Sigmoid colon (tissue), 7 donors: ENCODE measurements around the gene CPNE1. TPM values are rescaled to one million over a fixed set of nuclear protein-coding genes. Genes with fewer than 3 reads are reported as not detected.

Source experiments
- DNase-seq: peaks from one replicate; pipeline ENCODE4 v3.0.0-alpha.2; 2019
- H3K27ac ChIP-seq, 4 donors: fragments of 200-600 bp; sonication (generic); one replicate each; pipeline ENCODE4 v1.5.1; 2016 to 2019; ENCODE audit warnings: mild to moderate bottlenecking in 1 of 4
- H3K27me3 ChIP-seq, 3 donors: fragments of 200-600 bp; sonication (generic); one replicate each; pipeline ENCODE4 v1.5.1; 2019; ENCODE audit warnings: mild to moderate bottlenecking in 1 of 3
- H3K36me3 ChIP-seq, 4 donors: fragments of 200-600 bp; sonication (generic); one replicate each; pipeline ENCODE4 v1.5.1; 2016 to 2019
- H3K4me1 ChIP-seq, 4 donors: fragments of 200-600 bp; sonication (generic); one replicate each; pipeline ENCODE4 v1.5.1; 2017 to 2019
- H3K4me3 ChIP-seq, 4 donors: fragments of 200-600 bp; sonication (generic); one replicate each; pipeline ENCODE4 v1.5.1; 2017 to 2019; ENCODE audit warnings: mild to moderate bottlenecking in 2 of 4, moderate library complexity in 1 of 4
- H3K9me3 ChIP-seq, 4 donors: fragments of 200-600 bp in 3 of 4; sonication (generic) in 3 of 4; one replicate each; pipeline versions ENCODE4 v1.5.1 to v1.6.1; 2013 to 2019
- CTCF ChIP-seq, 4 experiments: fragments of 450-650 bp in 3 of 4; fragments of 200-600 bp in 1 of 4; IDR thresholded peaks; one replicate each; pipeline ENCODE4 v1.5.1; 2016 to 2019; ENCODE audit warnings: antibody characterized with exemption in 4 of 4, mild to moderate bottlenecking in 3 of 4, moderate library complexity in 2 of 4
- EP300 ChIP-seq, 4 donors: sonication (generic); formaldehyde crosslinking; IDR thresholded peaks; one replicate each; pipeline ENCODE4 v1.6.1; 2017; ENCODE audit warnings: antibody characterized with exemption in 4 of 4
- POLR2A ChIP-seq, 2 donors: fragments of 450-650 bp; IDR thresholded peaks; one replicate each; pipeline ENCODE4 v1.6.1; 2016; ENCODE audit warnings: antibody characterized with exemption in 2 of 2, mild to moderate bottlenecking in 2 of 2, moderate library complexity in 2 of 2
- POLR2AphosphoS5 ChIP-seq, 4 donors: sonication (generic); formaldehyde crosslinking; IDR thresholded peaks; one replicate each; pipeline ENCODE4 v1.6.1; 2017; ENCODE audit warnings: antibody characterized with exemption in 4 of 4
- WGBS, 2 donors: extraction: QIAGEN DNeasy Blood & Tissue Kit; methylation state at CpG; one replicate each; pipeline ENCODE4 v1.1.7; 2013; 5-methylcytosine and 5-hydroxymethylcytosine counted together
- intact Hi-C: fragments of 100-400 bp; cut with DNase I; formaldehyde crosslinking; loops from one replicate; pipeline ENCODE4 v1.15.1; 2023
- polyA plus RNA-seq, 3 donors: library from polyadenylated mRNA; stranded (reverse); fragments of 200-250 nt; gene quantifications; one replicate each; pipeline ENCODE4 v1.2.3, GENCODE V29; 2013
- total RNA-seq, 4 donors: library from RNA; depleted of rRNA; stranded (reverse); fragments of >200 nt; gene quantifications; one replicate each; pipeline ENCODE4 v1.1.0, GENCODE V29; 2016
- donor health status: healthy with polysubstance abuse.
- donor health status: Bipolar disorder and iron deficiency.
- donor health status: healthy.

CPNE1 gene
- total and polyA plus RNA-seq, 7 donors = 56.5 to 156 (median 76.8) TPM

GRCh38 chr20:35599776-35600120 lies 65.0 kb downstream of the CPNE1 start:
- Histone ChIP-seq H3K27ac (no peak overlapping the region), H3K36me3 (no peaks in the 10 kb centered on the region), H3K4me3 (no peak overlapping the region), H3K9me3 (no peaks in the 10 kb centered on the region), H3K4me1 (peaks cover 0 to 19% (median 19%) of the 10 kb centered on the region in 4 donors), H3K27me3 (peaks cover 0 to 29% (median 5%) of the 10 kb centered on the region in 3 donors)
- intact Hi-C loops = loop anchor here (2.0 to 5.0 kb wide), 3 partner anchors 99 to 283 kb away; partner anchors contain the start of genes NFS1 and ROMO1
- TF ChIP-seq POLR2A (IDR thresholded peaks at IDR 0.05) (no peak), EP300 (IDR thresholded peaks at IDR 0.05) (no peak), POLR2AphosphoS5 (IDR thresholded peaks at IDR 0.05) (no peak), CTCF (IDR thresholded peaks at IDR 0.05) (no peak)
- WGBS, 2 donors = 91 to 93% methylated on average over 9 of the region's 9 CpGs
- no peak for DNase-seq

- no peak for TF ChIP-seq POLR2AphosphoS5 (IDR thresholded peaks at IDR 0.05)
- TF ChIP-seq CTCF (IDR thresholded peaks at IDR 0.05) = no peak
- Histone ChIP-seq H3K4me3 (no peak overlapping the region), H3K27me3 (peaks cover 0 to 29% (median 5%) of the 10 kb centered on the region in 3 donors), H3K4me1 (peaks cover 0 to 19% (median 19%) of the 10 kb centered on the region in 4 donors), H3K9me3 (no peaks in the 10 kb centered on the region), H3K27ac (no peak overlapping the region), H3K36me3 (no peaks in the 10 kb centered on the region)
- intact Hi-C loops = no loop called here
- 58 to 81% methylated on average over 22 of the region's 22 CpGs for WGBS, 2 donors
- DNase-seq = peak; percentile 41
These were observed 65.6 kb downstream of the CPNE1 start for GRCh38 chr20:35598899-35599775.

- no peak for DNase-seq
- WGBS, 2 donors = 15 to 54% methylated on average over 7 of the region's 7 CpGs
- no peak for TF ChIP-seq CTCF (IDR thresholded peaks at IDR 0.05)
- no peak for TF ChIP-seq POLR2A (IDR thresholded peaks at IDR 0.05)
- TF ChIP-seq EP300 (IDR thresholded peaks at IDR 0.05) = no peak
- TF ChIP-seq POLR2AphosphoS5 (IDR thresholded peaks at IDR 0.05) = no peak
- Histone ChIP-seq H3K4me1 (peaks cover 0 to 19% (median 19%) of the 10 kb centered on the region in 4 donors), H3K36me3 (no peaks in the 10 kb centered on the region), H3K27me3 (peaks cover 0 to 29% (median 5%) of the 10 kb centered on the region in 3 donors), H3K4me3 (no peak overlapping the region), H3K9me3 (no peaks in the 10 kb centered on the region), H3K27ac (no peak overlapping the region)
- intact Hi-C loops = no loop called here
These were observed 66.2 kb downstream of the CPNE1 start for GRCh38 chr20:35598476-35598875.

DNA sequence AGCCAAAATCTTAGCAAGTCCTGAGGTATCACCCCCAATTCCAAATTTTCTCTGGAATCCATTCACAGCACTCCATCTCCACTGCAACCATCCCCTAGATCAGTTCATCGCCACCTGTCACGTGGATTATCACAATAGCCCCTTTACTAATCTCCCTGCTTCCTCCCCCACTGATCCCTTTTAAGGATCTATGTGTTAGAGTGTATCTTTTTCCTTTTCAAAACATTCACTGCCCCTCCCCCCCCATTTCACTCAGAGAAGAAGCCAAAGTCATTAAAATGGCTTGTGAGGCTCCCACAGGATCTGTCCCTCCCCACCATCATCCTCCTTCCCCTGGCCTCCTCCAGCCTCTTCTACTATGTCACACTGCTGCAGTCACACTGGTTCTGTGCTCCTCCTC lies 67.5 kb downstream of the CPNE1 start:
- Histone ChIP-seq H3K36me3 (no peaks in the 10 kb centered on the region), H3K4me3 (no peak overlapping the region), H3K4me1 (peaks cover 0 to 19% (median 18%) of the 10 kb centered on the region in 4 donors), H3K27me3 (peaks cover 0 to 29% (median 5%) of the 10 kb centered on the region in 3 donors), H3K27ac (no peak overlapping the region), H3K9me3 (no peaks in the 10 kb centered on the region)
- intact Hi-C loops = no loop called here
- 95 to 98% methylated on average over 2 of the region's 2 CpGs for WGBS, 2 donors
- DNase-seq = no peak
- no peak for TF ChIP-seq POLR2A (IDR thresholded peaks at IDR 0.05)
- TF ChIP-seq POLR2AphosphoS5 (IDR thresholded peaks at IDR 0.05) = no peak
- no peak for TF ChIP-seq EP300 (IDR thresholded peaks at IDR 0.05)
- no peak for TF ChIP-seq CTCF (IDR thresholded peaks at IDR 0.05)
